Calu3 (cell line): Measurements from ENCODE around the gene C10orf143. TPM values are rescaled to one million over a fixed set of nuclear protein-coding genes. Genes with fewer than 3 reads are reported as not detected.

Experiments used
- BruUV-seq: library from RNA; stranded (reverse); fragments of 400-500 nt; replicated peaks from 2 replicates; lab custom pipeline; 2021; lab: Mats Ljungman, UMichigan
- CTCF ChIA-PET: fragments of 300-600 bp; sonication (Branson Sonifier 250); formaldehyde crosslinking; loops from one replicate; lab custom pipeline; 2022; ENCODE audit warnings: antibody characterized with exemption; lab: Charles Lee
- DNase-seq: peaks from one replicate; pipeline ENCODE4 v3.0.0; 2022
- H3K27ac Mint-ChIP-seq: one replicate; pipeline ENCODE4 v1.8.0; 2022; ENCODE audit warnings: mixed read lengths; ENCODE audit not compliant: unreplicated experiment
- H3K27me3 Mint-ChIP-seq: one replicate; pipeline ENCODE4 v1.8.0; 2022; ENCODE audit warnings: mixed read lengths; ENCODE audit not compliant: unreplicated experiment
- H3K36me3 Mint-ChIP-seq: one replicate; pipeline ENCODE4 v1.8.0; 2022; ENCODE audit warnings: mild to moderate bottlenecking, moderate library complexity, mixed read lengths; ENCODE audit not compliant: insufficient read depth, unreplicated experiment
- H3K4me1 Mint-ChIP-seq: one replicate; pipeline ENCODE4 v1.8.0; 2022; ENCODE audit warnings: mild to moderate bottlenecking, low read depth, mixed read lengths; ENCODE audit not compliant: unreplicated experiment
- H3K4me3 Mint-ChIP-seq: one replicate; pipeline ENCODE4 v1.8.0; 2022; ENCODE audit warnings: mild to moderate bottlenecking, low read depth, moderate library complexity, mixed read lengths; ENCODE audit not compliant: unreplicated experiment
- H3K9me3 Mint-ChIP-seq: one replicate; pipeline ENCODE4 v1.8.0; 2022; ENCODE audit warnings: low read depth, mixed read lengths; ENCODE audit not compliant: unreplicated experiment
- intact Hi-C: fragments of 100-400 bp; cut with micrococcal nuclease; formaldehyde crosslinking; loops from one replicate; pipeline ENCODE4 v1.10.0; 2022; ENCODE audit not compliant: unreplicated experiment
- total RNA-seq: library from RNA; stranded (reverse); gene quantifications from 2 replicates; pipeline ENCODE4 v1.2.3, GENCODE V29; 2022
- TF ChIP-seq, protein P1 (sequence below): fragments of 200-600 bp; IDR thresholded peaks from one replicate; pipeline ENCODE4 v1.8.0; 2022; ENCODE audit warnings: antibody characterized with exemption; ENCODE audit not compliant: unreplicated experiment

Gene C10orf143
- total RNA-seq, 1 experiment from 2014 or later: 0.50 TPM

DNA sequence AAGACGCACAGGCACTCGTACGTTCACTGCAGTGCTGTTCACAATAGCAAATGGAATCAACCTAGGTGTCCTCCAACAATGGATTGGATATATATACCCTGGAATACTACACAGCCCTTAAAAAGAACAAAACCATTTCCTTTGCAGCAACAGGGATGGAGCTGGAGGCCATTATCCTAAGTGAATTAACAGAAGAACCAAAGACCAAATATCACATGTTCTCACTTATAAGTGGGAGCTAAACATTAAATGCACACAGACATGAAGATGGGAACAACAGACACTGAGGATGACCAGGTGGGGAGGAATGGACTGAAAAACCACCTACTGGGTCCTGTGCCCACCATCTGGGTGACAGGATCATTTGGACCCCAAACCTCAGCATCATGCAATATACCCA, 94.5 kb downstream of the C10orf143 start:
- H3K27me3 Mint-ChIP-seq: no peaks in the 10 kb centered on the region
- TF ChIP-seq, protein P1, sequence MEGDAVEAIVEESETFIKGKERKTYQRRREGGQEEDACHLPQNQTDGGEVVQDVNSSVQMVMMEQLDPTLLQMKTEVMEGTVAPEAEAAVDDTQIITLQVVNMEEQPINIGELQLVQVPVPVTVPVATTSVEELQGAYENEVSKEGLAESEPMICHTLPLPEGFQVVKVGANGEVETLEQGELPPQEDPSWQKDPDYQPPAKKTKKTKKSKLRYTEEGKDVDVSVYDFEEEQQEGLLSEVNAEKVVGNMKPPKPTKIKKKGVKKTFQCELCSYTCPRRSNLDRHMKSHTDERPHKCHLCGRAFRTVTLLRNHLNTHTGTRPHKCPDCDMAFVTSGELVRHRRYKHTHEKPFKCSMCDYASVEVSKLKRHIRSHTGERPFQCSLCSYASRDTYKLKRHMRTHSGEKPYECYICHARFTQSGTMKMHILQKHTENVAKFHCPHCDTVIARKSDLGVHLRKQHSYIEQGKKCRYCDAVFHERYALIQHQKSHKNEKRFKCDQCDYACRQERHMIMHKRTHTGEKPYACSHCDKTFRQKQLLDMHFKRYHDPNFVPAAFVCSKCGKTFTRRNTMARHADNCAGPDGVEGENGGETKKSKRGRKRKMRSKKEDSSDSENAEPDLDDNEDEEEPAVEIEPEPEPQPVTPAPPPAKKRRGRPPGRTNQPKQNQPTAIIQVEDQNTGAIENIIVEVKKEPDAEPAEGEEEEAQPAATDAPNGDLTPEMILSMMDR: no peak
- CTCF ChIA-PET: no interaction called here
- no peaks in the 10 kb centered on the region for H3K4me1 Mint-ChIP-seq
- no peaks in the 10 kb centered on the region for H3K36me3 Mint-ChIP-seq
- no peak for DNase-seq
- peaks cover 7% of the 10 kb centered on the region for H3K9me3 Mint-ChIP-seq
- intact Hi-C loops: no loop called here
- no peak overlapping the region for H3K4me3 Mint-ChIP-seq
- no peak overlapping the region for H3K27ac Mint-ChIP-seq
- BruUV-seq: no TSS peak

DNA sequence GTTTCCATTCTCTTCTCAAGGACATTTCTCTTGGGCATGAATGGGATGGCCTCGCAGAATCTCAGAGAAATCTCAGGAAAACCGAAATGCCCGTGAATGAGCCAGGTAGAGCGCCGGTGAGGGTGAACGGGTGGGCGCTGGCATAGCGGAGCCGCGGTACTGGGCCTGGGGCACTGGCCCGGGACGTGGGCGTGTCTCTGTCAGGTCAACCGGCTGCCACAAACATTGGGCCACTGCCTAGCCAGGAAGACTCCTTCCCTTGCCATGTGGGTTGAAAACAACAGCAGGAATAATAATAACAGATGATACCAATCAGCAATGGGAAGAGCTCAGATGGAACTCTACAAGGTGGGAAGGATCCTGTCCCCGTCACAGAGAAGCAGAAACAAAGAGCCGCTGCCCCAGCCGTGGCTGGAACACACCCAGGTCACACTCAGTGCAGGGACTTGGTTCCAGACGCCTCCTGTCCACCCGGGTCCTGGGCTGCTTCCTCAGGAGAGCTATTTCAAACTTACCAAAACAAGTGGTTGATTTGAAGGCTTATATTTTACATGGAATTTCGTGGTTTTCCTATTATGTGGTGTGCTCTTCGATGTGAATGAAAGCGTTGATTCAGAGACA, 95.4 kb downstream of the C10orf143 start:
- Mint-ChIP-seq H3K9me3 (peaks cover 9% of the 10 kb centered on the region), H3K36me3 (no peaks in the 10 kb centered on the region), H3K27ac (no peak overlapping the region), H3K27me3 (no peaks in the 10 kb centered on the region), H3K4me3 (no peak overlapping the region), H3K4me1 (no peaks in the 10 kb centered on the region)
- TF ChIP-seq, protein P1: no peak
- CTCF ChIA-PET: no interaction called here
- BruUV-seq: no TSS peak
- intact Hi-C loops: no loop called here
- DNase-seq: no peak

DNA sequence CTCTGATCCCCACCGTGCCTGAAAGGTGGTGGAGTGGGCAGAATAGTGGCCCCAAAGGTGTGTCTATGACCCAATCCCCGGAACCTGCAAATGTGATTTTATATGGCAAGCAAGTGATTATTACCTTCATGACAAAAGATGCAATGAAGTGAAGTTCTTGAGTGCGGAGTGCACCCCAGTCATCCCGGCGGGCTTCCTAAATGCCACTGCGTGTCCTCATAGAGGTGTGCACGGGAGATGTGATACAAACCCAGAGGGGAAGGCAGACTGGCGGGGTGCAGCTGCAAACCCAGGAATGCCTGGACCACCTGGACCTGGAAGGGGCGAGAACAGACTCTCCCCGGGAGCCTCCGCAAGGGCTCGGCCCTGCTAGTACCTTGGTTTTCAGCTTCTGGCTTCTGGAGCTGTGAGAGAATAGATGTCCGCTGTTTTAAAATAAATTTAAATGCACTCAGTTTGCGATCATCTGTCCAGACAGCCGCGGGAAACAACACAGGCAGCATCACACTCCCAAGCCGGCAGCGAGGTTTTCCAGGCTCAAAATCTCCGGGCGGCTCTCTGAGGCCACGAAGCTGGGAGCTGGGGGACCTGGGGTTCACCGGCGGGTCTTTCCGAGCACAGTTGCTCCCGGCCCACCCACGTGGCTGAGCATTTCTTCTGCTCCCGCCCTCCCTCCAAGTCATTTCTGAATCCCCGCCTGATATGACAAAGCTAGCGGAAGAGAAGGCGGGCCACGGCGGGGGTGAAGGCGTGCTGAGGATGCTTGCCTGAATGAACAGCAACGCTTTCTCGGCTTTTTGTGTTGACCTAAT, 96.2 kb downstream of the C10orf143 start:
- TF ChIP-seq, protein P1: no peak
- CTCF ChIA-PET: no interaction called here
- no peak for DNase-seq
- intact Hi-C loops: no loop called here
- no TSS peak for BruUV-seq
- no peaks in the 10 kb centered on the region for H3K36me3 Mint-ChIP-seq
- H3K4me1 Mint-ChIP-seq: no peaks in the 10 kb centered on the region
- H3K9me3 Mint-ChIP-seq: peaks cover 9% of the 10 kb centered on the region
- no peak overlapping the region for H3K4me3 Mint-ChIP-seq
- no peaks in the 10 kb centered on the region for H3K27me3 Mint-ChIP-seq
- H3K27ac Mint-ChIP-seq: no peak overlapping the region

Other genes starting within 250 kb of the C10orf143 start
- gene EBF3, start 146.6 kb downstream of the C10orf143 start, total RNA-seq: not detected in 2 replicates
- 61.4 and 79.8 TPM in 2 replicates for gene GLRX3, start 25.6 kb upstream of the C10orf143 start, total RNA-seq